ENCODE data around the gene RAB5IF.
"Not testable (repeated sequence)": the region's sequence is repeated elsewhere in the genome, so short reads cannot be mapped to it uniquely, and the experiment has no call there.

The RAB5IF gene

DNA sequence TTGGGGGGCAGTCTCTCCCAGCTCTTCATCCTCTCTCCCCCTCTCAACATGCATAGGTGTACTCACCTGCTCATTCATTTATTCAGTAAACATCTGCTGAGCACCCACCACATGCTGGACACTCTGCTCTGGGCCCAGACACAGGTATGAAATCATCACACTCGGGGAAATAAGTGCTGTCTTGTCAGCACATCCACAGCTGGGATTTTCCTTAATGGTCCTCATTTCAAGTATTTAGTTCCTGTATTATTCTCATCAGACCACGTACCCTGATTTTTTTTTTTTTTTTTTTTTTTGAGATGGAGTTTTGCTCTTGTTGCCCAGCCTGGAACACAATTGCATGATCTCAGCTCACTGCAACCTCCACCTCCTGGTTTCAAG lies 19.4 kb downstream of the RAB5IF start:
- no peaks in the 10 kb centered on the region for H3K27me3 ChIP-seq (ENCODE audit: low read depth)
- in situ Hi-C loops (cut with MboI; ENCODE audit: low sequenced_read_pairs) = no loop called here

DNA sequence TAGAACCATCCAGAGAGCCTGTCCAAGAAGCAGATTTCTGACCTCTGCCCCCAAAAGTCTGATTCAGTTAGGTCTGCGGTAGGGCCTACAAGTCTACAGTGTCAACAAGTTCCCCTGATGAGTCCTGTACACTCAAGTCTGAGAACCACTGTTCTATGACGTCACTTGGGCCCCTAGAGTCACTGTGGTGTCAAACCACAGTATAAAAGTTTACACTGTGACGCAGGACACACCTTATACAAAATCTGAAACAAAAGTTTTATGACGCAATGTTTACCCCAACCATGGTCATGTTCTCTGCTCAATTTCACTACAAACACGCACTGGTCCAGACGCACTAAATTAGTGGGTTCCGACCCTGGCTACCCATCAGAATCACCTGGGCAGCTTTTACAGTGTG lies 22.5 kb downstream of the RAB5IF start:
- no peaks in the 10 kb centered on the region for H3K9me3 ChIP-seq
- DNase-seq (ENCODE audit: low spot score in 2 of 2) = no peak

More for the DNA sequence above, 19.4 kb downstream of the RAB5IF start:
- no peaks in the 10 kb centered on the region for H3K9me3 ChIP-seq
- H3K4me1 ChIP-seq = no peaks in the 10 kb centered on the region
- H3K4me3 ChIP-seq = no peak overlapping the region
- no peaks in the 10 kb centered on the region for H3K36me3 ChIP-seq (replicated peaks)
- no peak for DNase-seq (ENCODE audit: low spot score in 2 of 2)

DNA sequence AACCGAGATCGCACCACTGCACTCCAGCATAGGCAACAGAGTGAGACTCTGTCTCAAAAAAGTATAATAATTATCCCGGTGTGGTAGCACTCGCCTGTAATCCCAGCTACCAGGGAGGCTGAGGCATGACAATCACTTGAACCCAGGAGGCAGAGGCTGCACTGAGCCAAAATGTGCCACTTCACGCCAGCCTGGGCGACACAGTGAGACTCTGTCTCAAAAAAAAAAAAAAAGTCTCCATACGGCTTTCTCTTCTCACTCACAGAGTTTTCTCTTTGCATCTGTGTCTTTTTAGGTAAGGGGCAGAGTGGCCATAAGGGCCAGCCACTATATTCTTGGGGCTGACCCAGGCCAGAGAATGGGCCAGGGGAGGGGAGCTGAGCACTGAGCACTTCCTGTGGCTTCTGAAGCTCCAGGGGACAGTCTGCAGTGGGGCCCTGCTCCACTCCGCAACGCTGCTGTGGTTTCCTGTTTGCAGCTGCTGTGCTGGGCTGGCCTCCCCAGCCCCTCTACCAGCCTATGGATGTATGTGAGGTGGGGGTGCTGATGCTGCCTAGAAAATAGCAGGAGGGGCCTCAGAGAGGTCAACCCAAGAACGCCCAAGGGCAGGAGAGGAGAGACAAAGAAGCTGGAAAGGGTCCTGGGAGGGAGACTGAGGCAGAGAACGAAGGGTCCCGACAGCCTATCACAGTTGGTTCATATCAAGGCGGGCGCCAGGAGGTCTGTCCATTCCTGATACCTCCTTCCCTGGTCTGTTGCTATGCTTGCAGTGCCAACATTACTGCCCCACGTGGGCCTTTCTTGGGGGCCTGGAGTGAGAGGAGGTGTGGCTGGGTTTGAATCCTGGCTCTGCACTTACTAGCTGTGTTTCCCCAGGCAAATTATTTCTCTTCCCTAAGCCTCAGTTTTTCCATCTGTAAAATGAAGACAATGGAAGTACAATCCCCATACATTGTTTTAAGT lies 24.4 kb downstream of the RAB5IF start:
- H3K4me1 ChIP-seq = no peaks in the 10 kb centered on the region
- no peaks in the 10 kb centered on the region for H3K27me3 ChIP-seq (ENCODE audit: low read depth)
- in situ Hi-C loops (cut with MboI; ENCODE audit: low sequenced_read_pairs) = no loop called here
- no peak overlapping the region for H3K4me3 ChIP-seq
- no peaks in the 10 kb centered on the region for H3K9me3 ChIP-seq
- no peak for DNase-seq (ENCODE audit: low spot score in 2 of 2)
- no peaks in the 10 kb centered on the region for H3K36me3 ChIP-seq (replicated peaks)

More for the DNA sequence above, 22.5 kb downstream of the RAB5IF start:
- H3K4me3 ChIP-seq = no peak overlapping the region
- H3K36me3 ChIP-seq (replicated peaks) = no peaks in the 10 kb centered on the region
- no peaks in the 10 kb centered on the region for H3K4me1 ChIP-seq
- H3K27me3 ChIP-seq (ENCODE audit: low read depth) = no peaks in the 10 kb centered on the region
- in situ Hi-C loops (cut with MboI; ENCODE audit: low sequenced_read_pairs) = no loop called here

- Histone ChIP-seq H3K36me3 (replicated peaks) (no peaks in the 10 kb centered on the region), H3K27me3 (ENCODE audit: low read depth) (no peaks in the 10 kb centered on the region), H3K4me3 (no peak overlapping the region), H3K4me1 (no peaks in the 10 kb centered on the region), H3K9me3 (no peaks in the 10 kb centered on the region)
- DNase-seq (ENCODE audit: low spot score in 2 of 2) = no peak
- in situ Hi-C loops (cut with MboI; ENCODE audit: low sequenced_read_pairs) = no loop called here
These were observed 26.1 kb downstream of the RAB5IF start for GRCh38 chr20:36631646-36632045.

DNA sequence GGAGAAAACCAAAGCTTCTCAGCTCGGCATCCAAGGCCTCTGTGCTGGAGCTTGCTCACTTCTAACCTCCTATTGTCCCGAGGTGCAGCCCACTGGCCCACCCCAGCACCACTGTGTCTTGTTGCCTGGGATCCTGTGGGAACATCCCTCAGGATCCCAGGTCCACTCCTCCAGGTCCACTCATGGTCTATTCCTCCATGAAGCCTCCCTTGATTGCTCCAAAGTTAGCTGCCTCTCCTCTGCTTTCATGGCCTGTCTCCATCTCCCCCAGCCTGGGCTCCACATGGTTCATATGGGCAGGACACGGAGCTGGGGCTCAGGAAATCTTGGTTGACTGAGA lies 26.5 kb downstream of the RAB5IF start:
- in situ Hi-C loops (cut with MboI; ENCODE audit: low sequenced_read_pairs) = no loop called here
- H3K4me1 ChIP-seq = no peaks in the 10 kb centered on the region
- no peak for DNase-seq (ENCODE audit: low spot score in 2 of 2)
- H3K36me3 ChIP-seq (replicated peaks) = no peaks in the 10 kb centered on the region
- no peaks in the 10 kb centered on the region for H3K27me3 ChIP-seq (ENCODE audit: low read depth)
- no peaks in the 10 kb centered on the region for H3K9me3 ChIP-seq
- no peak overlapping the region for H3K4me3 ChIP-seq

DNA sequence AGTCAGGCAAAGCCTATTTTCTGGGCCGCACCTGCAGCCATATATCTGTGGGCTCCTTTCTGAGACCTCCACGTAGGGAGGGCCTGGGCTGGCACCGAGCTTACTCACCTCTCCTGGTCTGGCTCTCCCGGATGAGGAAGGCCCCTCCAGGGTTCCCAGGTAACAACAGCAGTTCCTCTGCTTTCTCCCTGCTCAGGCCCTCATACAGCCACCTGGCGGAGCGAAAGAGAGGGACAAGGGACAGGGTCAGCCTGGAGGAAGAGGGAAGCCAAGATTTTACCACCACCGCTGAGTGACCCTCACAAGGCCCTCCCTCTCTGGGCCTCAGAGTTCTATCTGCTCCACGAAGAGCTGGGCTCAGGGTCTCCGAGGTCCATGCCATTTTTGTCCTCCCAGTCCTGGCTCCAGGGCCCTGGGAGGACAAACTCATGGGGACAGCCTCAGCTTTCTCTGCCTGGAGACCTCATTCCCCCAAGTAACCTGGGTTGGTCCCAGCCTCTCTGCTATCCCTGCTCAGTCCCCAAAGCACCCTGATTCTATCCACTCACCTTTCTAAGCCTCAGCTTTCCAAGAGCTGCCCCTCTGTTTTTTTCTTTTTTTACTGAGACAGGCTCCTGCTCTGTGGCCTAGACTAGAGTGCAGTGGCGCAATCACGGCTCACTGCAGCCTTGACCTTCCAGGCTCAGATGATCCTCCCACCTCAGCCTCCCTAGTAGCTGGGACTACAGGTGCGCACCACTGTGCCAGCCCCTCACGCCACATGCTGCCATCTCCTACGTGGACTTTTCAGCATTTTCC lies 27.1 kb downstream of the RAB5IF start:
- Histone ChIP-seq H3K9me3 (no peaks in the 10 kb centered on the region), H3K4me1 (no peaks in the 10 kb centered on the region), H3K4me3 (no peak overlapping the region), H3K27me3 (ENCODE audit: low read depth) (no peaks in the 10 kb centered on the region), H3K36me3 (replicated peaks) (no peaks in the 10 kb centered on the region)
- no peak for DNase-seq (ENCODE audit: low spot score in 2 of 2)
- in situ Hi-C loops (cut with MboI; ENCODE audit: low sequenced_read_pairs) = no loop called here

GRCh38 chr20:36633285-36633772 lies 27.8 kb downstream of the RAB5IF start:
- Histone ChIP-seq H3K4me3 (no peak overlapping the region), H3K4me1 (no peaks in the 10 kb centered on the region), H3K9me3 (no peaks in the 10 kb centered on the region), H3K27me3 (ENCODE audit: low read depth) (no peaks in the 10 kb centered on the region), H3K36me3 (replicated peaks) (no peaks in the 10 kb centered on the region)
- in situ Hi-C loops (cut with MboI; ENCODE audit: low sequenced_read_pairs) = no loop called here
- no peak for DNase-seq (ENCODE audit: low spot score in 2 of 2)

DNA sequence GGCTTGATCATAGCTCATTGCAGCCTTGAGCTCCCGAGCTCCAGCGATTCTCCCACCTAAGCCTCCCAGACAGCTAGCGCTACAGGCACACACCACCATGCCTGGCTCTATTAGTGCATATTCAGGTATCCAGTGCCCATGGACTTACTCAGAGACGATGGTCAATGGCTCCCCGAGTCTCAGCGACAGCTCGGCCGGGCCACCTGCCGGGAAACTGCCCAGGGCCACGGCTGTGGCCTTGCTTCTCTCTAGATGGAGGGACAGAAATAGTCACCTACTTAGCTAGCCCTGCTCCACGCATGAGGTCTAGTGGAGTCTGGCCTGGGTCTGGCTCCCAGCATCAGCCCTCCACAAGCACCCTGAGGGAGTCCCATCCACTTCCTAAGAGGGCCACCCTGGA lies 28.8 kb downstream of the RAB5IF start:
- no peaks in the 10 kb centered on the region for H3K36me3 ChIP-seq (replicated peaks)
- DNase-seq (ENCODE audit: low spot score in 2 of 2) = no peak
- H3K27me3 ChIP-seq (ENCODE audit: low read depth) = no peaks in the 10 kb centered on the region
- in situ Hi-C loops (cut with MboI; ENCODE audit: low sequenced_read_pairs) = no loop called here
- no peak overlapping the region for H3K4me3 ChIP-seq
- H3K9me3 ChIP-seq = no peaks in the 10 kb centered on the region
- H3K4me1 ChIP-seq = no peaks in the 10 kb centered on the region

DNA sequence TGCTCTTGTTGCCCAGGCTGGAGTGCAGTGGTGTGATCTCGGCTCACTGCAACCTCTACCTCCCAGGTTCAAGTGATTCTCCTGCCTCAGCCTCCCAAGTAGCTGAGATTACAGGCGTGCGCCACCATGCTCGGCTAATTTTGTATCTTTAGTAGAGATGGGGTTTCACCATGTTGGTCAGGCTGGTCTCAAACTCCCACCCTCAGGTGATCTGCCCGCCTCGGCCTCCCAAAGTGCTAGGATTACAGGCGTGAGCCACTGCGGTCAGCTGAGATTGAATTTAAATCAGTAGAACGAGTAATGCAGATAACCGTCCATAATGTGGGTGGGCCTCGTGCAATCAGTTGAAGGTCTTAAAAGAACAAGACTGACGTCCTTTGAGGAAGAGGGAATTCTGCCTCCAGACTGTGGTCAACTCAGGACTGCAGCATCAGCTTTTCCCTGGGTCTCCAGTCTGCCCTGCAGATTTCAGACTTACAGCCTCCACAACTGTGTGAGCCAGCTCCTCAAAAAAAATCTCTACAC lies 33.4 kb downstream of the RAB5IF start:
- DNase-seq (ENCODE audit: low spot score in 2 of 2); H3K4me1 ChIP-seq; H3K4me3 ChIP-seq; H3K27me3 ChIP-seq (ENCODE audit: low read depth); in situ Hi-C loops (cut with MboI; ENCODE audit: low sequenced_read_pairs); H3K9me3 ChIP-seq; H3K36me3 ChIP-seq (replicated peaks): not testable (repeated sequence)

- Histone ChIP-seq H3K9me3 (no peaks in the 10 kb centered on the region), H3K4me1 (peaks cover 7% of the 10 kb centered on the region), H3K36me3 (replicated peaks) (no peaks in the 10 kb centered on the region), H3K27me3 (ENCODE audit: low read depth) (no peaks in the 10 kb centered on the region), H3K4me3 (no peak overlapping the region)
- in situ Hi-C loops (cut with MboI; ENCODE audit: low sequenced_read_pairs) = no loop called here
- DNase-seq (ENCODE audit: low spot score in 2 of 2) = no peak
These were observed 35.9 kb downstream of the RAB5IF start for GRCh38 chr20:36641506-36641843.

DNA sequence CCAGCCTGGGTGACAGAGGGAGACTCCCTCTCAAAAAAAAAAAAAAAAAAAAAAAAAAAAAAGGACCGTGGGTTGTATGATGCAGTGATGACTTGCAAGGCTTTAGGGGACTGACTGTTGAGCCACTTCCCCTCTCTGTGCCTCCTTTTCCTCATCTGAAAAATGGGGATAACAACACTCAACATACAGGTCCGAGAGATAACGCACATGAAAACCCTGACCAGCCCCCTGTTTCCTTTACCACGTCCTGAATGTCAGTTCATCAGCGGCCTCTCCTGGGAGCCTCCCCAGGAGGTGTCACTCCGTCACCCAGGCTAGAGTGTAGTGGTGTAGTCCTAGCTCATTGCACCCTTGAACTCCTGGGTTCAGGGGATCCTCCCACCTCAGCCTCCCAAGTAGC lies 36.6 kb downstream of the RAB5IF start:
- no peak for DNase-seq (ENCODE audit: low spot score in 2 of 2)
- H3K36me3 ChIP-seq (replicated peaks) = no peaks in the 10 kb centered on the region
- no peaks in the 10 kb centered on the region for H3K9me3 ChIP-seq
- in situ Hi-C loops (cut with MboI; ENCODE audit: low sequenced_read_pairs) = no loop called here
- peaks cover 7% of the 10 kb centered on the region for H3K4me1 ChIP-seq
- no peaks in the 10 kb centered on the region for H3K27me3 ChIP-seq (ENCODE audit: low read depth)
- H3K4me3 ChIP-seq = no peak overlapping the region

DNA sequence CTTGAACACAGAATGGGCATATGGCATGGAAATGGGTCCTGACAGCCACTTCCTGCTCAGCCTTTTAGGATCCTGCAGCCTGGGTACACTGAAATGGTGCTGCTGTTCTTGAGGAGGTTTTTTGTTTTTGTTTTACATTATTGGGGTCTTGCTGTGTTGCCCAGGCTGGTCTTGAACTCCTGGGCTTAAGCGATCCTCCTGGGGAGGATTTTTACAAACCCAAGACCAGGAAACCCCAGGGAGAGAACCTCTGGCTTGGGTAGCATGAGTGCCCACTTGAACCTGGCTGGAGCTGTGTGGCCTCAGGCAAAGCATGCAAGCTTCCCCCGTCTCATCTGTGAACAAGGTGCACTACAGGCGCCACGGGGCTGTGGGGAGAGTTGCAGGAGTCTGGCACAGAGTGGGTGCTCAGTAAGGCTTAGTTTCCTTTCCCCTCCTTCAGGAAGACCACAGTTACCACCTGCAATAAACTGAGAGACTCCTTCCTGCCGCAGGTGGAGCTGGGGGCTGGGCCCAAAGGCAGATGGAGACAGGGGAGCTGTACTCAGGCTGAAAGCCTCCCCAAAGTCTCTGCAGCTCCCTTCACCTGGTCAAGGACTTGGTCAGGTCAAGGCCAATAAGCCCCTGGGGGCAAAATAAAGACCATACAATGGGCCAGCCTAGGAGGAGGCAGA lies 38.6 kb downstream of the RAB5IF start:
- Histone ChIP-seq H3K27me3 (ENCODE audit: low read depth) (no peaks in the 10 kb centered on the region), H3K4me3 (no peak overlapping the region), H3K4me1 (peaks cover 7% of the 10 kb centered on the region), H3K9me3 (no peaks in the 10 kb centered on the region), H3K36me3 (replicated peaks) (no peaks in the 10 kb centered on the region)
- in situ Hi-C loops (cut with MboI; ENCODE audit: low sequenced_read_pairs) = no loop called here
- DNase-seq (ENCODE audit: low spot score in 2 of 2) = no peak

GRCh38 chr20:36644706-36645095 lies 39.1 kb downstream of the RAB5IF start:
- no peaks in the 10 kb centered on the region for H3K27me3 ChIP-seq (ENCODE audit: low read depth)
- no peaks in the 10 kb centered on the region for H3K36me3 ChIP-seq (replicated peaks)
- in situ Hi-C loops (cut with MboI; ENCODE audit: low sequenced_read_pairs) = no loop called here
- no peaks in the 10 kb centered on the region for H3K9me3 ChIP-seq
- DNase-seq (ENCODE audit: low spot score in 2 of 2) = no peak
- no peak overlapping the region for H3K4me3 ChIP-seq
- H3K4me1 ChIP-seq = peaks cover 7% of the 10 kb centered on the region

All from HAP-1 (cell line).